ENCODE measurements around the gene SLC2A14. TPM values are rescaled to one million over a fixed set of nuclear protein-coding genes. Genes with fewer than 3 reads are reported as not detected.
"Not testable (repeated sequence)": the region's sequence is repeated elsewhere in the genome, so short reads cannot be mapped to it uniquely, and the experiment has no call there.

SLC2A14 gene
- total and polyA plus RNA-seq, 5 donors from 2014 or later = 0.25 to 1.6 TPM; not detected in 3

DNA sequence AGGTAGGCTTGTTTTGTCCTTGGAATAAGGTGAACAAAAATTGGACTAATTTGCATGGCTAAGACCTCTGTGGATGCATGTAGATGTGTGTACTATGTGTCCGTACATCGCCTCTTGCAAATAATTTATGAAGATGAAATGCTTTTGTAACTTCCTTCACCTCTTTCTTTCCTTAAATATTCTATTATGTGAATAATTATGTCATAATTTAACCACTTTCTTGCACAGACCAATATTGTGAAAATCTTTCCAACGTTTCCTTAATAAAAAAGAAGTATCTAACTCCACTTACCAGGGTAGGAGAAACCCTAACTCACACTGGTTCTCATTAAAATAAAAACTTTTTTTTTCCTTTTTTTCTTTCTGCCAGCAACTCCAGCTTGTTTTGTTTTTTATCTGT is 79.5 kb downstream of the SLC2A14 start:
- Histone ChIP-seq H3K27ac (ENCODE audit: insufficient read depth, low read length, poor library complexity, severe bottlenecking) (no peak overlapping the region), H3K4me1 (ENCODE audit: control insufficient read depth, insufficient read depth, low read length, poor library complexity, severe bottlenecking) (no peaks in the 10 kb centered on the region), H3K36me3 (ENCODE audit: control insufficient read depth, insufficient read depth, low read length) (no peaks in the 10 kb centered on the region), H3K27me3 (ENCODE audit: control insufficient read depth, insufficient read depth, low read length) (no peaks in the 10 kb centered on the region), H3K4me3 (ENCODE audit: low read depth, low read length) (no peak overlapping the region), H3K9me3 (ENCODE audit: control insufficient read depth in 2 of 2, low read length in 2 of 2) (no peaks in the 10 kb centered on the region)
- no peaks in the 10 kb centered on the region for H3K9me3 Mint-ChIP-seq
- no peak for ATAC-seq (ENCODE audit: low read depth in 2 of 2)
- no peak overlapping the region for H3K27ac Mint-ChIP-seq
- no peaks in the 10 kb centered on the region for H3K36me3 Mint-ChIP-seq
- H3K4me3 Mint-ChIP-seq = no peak overlapping the region
- DNase-seq = no peak
- no peaks in the 10 kb centered on the region for H3K4me1 Mint-ChIP-seq
- no peaks in the 10 kb centered on the region for H3K27me3 Mint-ChIP-seq

DNA sequence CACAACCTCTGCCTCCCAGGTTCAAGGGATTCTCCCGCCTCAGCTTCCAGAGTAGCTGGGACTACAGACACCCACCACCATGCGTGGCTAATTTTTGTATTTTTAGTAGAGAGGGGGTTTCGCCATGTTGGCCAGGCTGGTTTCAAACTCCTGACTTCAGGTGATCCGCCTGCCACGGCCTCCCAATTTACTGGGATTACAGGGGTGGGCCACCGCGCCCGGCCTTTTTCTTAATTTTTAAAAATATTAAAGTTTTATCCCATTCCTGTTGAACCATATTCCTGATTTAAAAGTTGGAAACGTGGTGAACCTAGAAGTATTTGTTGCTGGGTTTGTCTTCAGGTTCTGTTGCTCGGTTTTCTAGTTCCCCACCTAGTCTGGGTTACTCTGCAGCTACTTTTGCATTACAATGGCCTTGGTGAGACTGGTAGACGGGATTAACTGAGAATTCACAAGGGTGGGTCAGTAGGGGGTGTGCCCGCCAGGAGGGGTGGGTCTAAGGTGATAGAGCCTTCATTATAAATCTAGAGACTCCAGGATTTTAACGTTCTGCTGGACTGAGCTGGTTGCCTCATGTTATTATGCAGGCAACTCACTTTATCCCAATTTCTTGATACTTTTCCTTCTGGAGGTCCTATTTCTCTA is 83.7 kb downstream of the SLC2A14 start, which contains the start of gene NANOG:
TSS of gene NANOG (plus strand) at position 519 of the 645 bp plus-strand sequence. CDS start 213 bp downstream, outside the sequence.
- not testable (repeated sequence) for H3K4me3 ChIP-seq (ENCODE audit: low read depth, low read length); H3K4me3 Mint-ChIP-seq; H3K27me3 ChIP-seq (ENCODE audit: control insufficient read depth, insufficient read depth, low read length); H3K9me3 Mint-ChIP-seq; H3K4me1 Mint-ChIP-seq; H3K27ac ChIP-seq (ENCODE audit: insufficient read depth, low read length, poor library complexity, severe bottlenecking); DNase-seq; ATAC-seq (ENCODE audit: low read depth in 2 of 2); H3K27me3 Mint-ChIP-seq; H3K27ac Mint-ChIP-seq; H3K36me3 Mint-ChIP-seq; H3K36me3 ChIP-seq (ENCODE audit: control insufficient read depth, insufficient read depth, low read length); H3K9me3 ChIP-seq (ENCODE audit: control insufficient read depth in 2 of 2, low read length in 2 of 2); H3K4me1 ChIP-seq (ENCODE audit: control insufficient read depth, insufficient read depth, low read length, poor library complexity, severe bottlenecking)

DNA sequence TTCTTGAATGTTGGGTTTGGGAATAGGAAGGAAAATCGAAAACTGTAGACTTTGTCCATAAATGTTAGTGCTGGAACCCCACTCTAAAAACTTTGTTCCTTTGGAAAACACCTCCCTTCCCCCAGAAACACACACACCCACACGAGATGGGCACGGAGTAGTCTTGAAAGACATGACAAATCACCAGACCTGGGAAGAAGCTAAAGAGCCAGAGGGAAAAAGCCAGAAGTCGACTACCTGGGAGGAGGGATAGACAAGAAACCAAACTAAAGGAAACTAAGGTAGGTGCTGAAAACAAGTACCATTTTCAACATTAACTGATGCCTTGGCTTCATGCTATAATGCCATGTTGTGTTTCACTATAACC is 84.4 kb downstream of the SLC2A14 start:
- Histone ChIP-seq H3K4me1 (ENCODE audit: control insufficient read depth, insufficient read depth, low read length, poor library complexity, severe bottlenecking) (no peaks in the 10 kb centered on the region), H3K36me3 (ENCODE audit: control insufficient read depth, insufficient read depth, low read length) (no peaks in the 10 kb centered on the region), H3K27me3 (ENCODE audit: control insufficient read depth, insufficient read depth, low read length) (no peaks in the 10 kb centered on the region), H3K27ac (ENCODE audit: insufficient read depth, low read length, poor library complexity, severe bottlenecking) (no peak overlapping the region), H3K4me3 (ENCODE audit: low read depth, low read length) (no peak overlapping the region), H3K9me3 (ENCODE audit: control insufficient read depth in 2 of 2, low read length in 2 of 2) (no peaks in the 10 kb centered on the region)
- H3K4me3 Mint-ChIP-seq = no peak overlapping the region
- no peaks in the 10 kb centered on the region for H3K4me1 Mint-ChIP-seq
- no peaks in the 10 kb centered on the region for H3K36me3 Mint-ChIP-seq
- DNase-seq (no peak), ATAC-seq (ENCODE audit: low read depth in 2 of 2) (no peak)
- peaks cover 0 to 4% (median 0%) of the 10 kb centered on the region in 7 donors for H3K9me3 Mint-ChIP-seq
- H3K27ac Mint-ChIP-seq = no peak overlapping the region
- no peaks in the 10 kb centered on the region for H3K27me3 Mint-ChIP-seq

DNA sequence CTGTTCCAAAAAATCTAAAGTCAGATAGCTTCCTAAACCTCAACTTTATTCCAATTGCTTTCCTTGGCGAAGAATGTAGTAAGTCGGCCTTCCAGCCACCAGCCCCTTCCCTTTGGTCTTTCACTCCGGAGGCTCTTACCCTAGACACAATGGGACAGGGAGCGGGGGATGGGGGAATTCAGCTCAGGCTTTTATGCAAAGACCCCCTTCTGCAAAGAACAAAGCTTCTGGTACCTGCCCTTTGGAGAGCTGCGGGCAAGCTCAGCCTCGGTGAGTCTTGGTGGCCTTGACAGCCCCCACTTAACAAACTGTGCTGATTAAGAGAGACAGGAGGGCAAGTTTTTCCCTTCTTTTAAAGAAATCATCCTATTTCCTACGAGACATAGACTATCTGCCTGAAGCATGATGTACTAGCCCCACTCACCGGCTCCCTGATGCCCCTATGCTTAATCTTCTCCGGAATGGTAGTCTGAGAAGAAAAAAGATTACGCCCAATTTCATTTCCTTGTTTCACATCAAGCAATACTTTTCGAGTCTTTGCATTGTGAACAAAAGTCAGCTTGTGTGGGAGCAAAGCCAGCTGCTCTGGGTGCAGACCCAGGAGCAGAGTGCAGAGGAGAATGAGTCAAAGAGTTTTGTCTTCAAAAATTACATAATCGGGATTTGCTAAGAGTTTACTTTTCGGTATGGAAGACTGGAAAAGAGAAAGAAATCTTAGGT is 85.0 kb downstream of the SLC2A14 start:
- H3K36me3 Mint-ChIP-seq = no peaks in the 10 kb centered on the region
- no peak for ATAC-seq (ENCODE audit: low read depth in 2 of 2)
- no peak overlapping the region for H3K27ac Mint-ChIP-seq
- Histone ChIP-seq H3K4me3 (ENCODE audit: low read depth, low read length) (no peak overlapping the region), H3K9me3 (ENCODE audit: control insufficient read depth in 2 of 2, low read length in 2 of 2) (no peaks in the 10 kb centered on the region), H3K4me1 (ENCODE audit: control insufficient read depth, insufficient read depth, low read length, poor library complexity, severe bottlenecking) (no peaks in the 10 kb centered on the region), H3K27me3 (ENCODE audit: control insufficient read depth, insufficient read depth, low read length) (no peaks in the 10 kb centered on the region), H3K27ac (ENCODE audit: insufficient read depth, low read length, poor library complexity, severe bottlenecking) (no peak overlapping the region), H3K36me3 (ENCODE audit: control insufficient read depth, insufficient read depth, low read length) (no peaks in the 10 kb centered on the region)
- peaks cover 0 to 4% (median 0%) of the 10 kb centered on the region in 7 donors for H3K9me3 Mint-ChIP-seq
- H3K4me3 Mint-ChIP-seq = no peak overlapping the region
- no peaks in the 10 kb centered on the region for H3K4me1 Mint-ChIP-seq
- H3K27me3 Mint-ChIP-seq = no peaks in the 10 kb centered on the region
- no peak for DNase-seq

DNA sequence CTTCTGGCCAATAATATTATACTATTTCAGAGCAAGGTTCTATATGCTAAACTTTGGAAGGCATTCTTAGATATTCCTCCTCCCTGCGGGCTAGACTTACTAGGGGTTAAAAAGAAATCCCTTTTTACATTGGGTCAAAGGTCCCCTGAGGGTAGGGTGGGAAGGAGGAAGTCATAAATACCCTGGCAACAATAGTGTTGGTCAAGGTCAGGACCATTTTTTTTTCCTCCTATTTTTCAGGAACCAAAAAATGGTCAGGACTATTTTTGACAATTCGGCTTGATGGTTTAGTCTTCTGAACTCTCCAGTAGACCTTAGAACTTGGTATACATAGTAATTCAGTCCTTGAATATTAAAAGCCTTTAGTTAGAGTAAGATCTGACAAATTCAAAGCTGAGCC is 88.0 kb downstream of the SLC2A14 start:
- Mint-ChIP-seq H3K9me3 (peaks cover 0 to 4% (median 0%) of the 10 kb centered on the region in 7 donors), H3K36me3 (no peaks in the 10 kb centered on the region), H3K27ac (no peak overlapping the region), H3K4me3 (no peak overlapping the region), H3K4me1 (no peaks in the 10 kb centered on the region), H3K27me3 (no peaks in the 10 kb centered on the region)
- H3K9me3 ChIP-seq (ENCODE audit: control insufficient read depth in 2 of 2, low read length in 2 of 2) = no peaks in the 10 kb centered on the region
- H3K27ac ChIP-seq (ENCODE audit: insufficient read depth, low read length, poor library complexity, severe bottlenecking) = no peak overlapping the region
- H3K4me3 ChIP-seq (ENCODE audit: low read depth, low read length) = no peak overlapping the region
- H3K4me1 ChIP-seq (ENCODE audit: control insufficient read depth, insufficient read depth, low read length, poor library complexity, severe bottlenecking) = no peaks in the 10 kb centered on the region
- ATAC-seq (ENCODE audit: low read depth in 2 of 2) (no peak), DNase-seq (no peak)
- H3K36me3 ChIP-seq (ENCODE audit: control insufficient read depth, insufficient read depth, low read length) = no peaks in the 10 kb centered on the region
- no peaks in the 10 kb centered on the region for H3K27me3 ChIP-seq (ENCODE audit: control insufficient read depth, insufficient read depth, low read length)

DNA sequence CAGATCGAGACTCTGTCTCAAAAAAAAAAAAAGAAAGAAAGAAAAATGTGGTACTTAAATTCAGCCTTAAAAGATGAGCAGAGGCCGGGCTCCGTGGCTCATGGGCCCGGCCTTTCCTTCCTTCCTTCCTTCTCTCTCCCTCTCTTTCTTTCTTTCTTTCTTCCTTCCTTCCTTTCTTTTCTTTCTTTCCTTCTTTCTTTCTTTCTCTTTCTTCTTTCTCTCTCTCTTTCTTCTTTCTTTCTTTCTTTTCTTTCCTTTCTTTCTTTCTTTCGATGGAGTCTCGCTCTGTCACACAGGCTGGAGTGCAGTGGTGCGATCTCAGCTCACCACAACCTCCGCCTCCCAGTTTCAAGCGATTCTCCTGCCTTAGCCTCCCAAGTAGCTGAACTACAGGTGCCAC is 89.3 kb downstream of the SLC2A14 start:
- H3K4me3 ChIP-seq (ENCODE audit: low read depth, low read length); H3K27ac Mint-ChIP-seq; H3K27me3 Mint-ChIP-seq; H3K4me3 Mint-ChIP-seq; H3K27ac ChIP-seq (ENCODE audit: insufficient read depth, low read length, poor library complexity, severe bottlenecking); H3K9me3 ChIP-seq (ENCODE audit: control insufficient read depth in 2 of 2, low read length in 2 of 2); H3K4me1 Mint-ChIP-seq; H3K9me3 Mint-ChIP-seq; DNase-seq; H3K4me1 ChIP-seq (ENCODE audit: control insufficient read depth, insufficient read depth, low read length, poor library complexity, severe bottlenecking); H3K36me3 ChIP-seq (ENCODE audit: control insufficient read depth, insufficient read depth, low read length); H3K27me3 ChIP-seq (ENCODE audit: control insufficient read depth, insufficient read depth, low read length); ATAC-seq (ENCODE audit: low read depth in 2 of 2); H3K36me3 Mint-ChIP-seq: not testable (repeated sequence)

DNA sequence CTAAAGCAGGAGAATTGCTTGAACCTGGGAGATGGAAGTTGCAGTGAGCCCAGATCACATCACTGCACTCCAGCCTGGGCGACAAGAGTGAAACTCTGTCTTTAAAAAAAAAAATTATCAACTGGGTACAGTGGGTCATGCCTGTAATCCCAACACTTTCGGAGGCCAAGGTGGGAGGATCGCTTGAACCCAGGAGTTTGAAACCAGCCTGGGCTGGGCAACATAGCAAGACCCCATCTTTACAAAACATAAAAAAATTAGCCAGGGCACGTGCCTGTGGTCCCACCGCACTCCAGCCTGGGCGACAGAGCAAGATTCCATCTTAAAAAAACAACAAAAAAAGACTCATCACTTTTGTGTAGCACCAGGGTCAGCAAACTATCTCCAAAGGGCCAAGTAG is 90.7 kb downstream of the SLC2A14 start:
- ATAC-seq (ENCODE audit: low read depth in 2 of 2) (no peak), DNase-seq (no peak)
- Histone ChIP-seq H3K27me3 (ENCODE audit: control insufficient read depth, insufficient read depth, low read length) (no peaks in the 10 kb centered on the region), H3K4me1 (ENCODE audit: control insufficient read depth, insufficient read depth, low read length, poor library complexity, severe bottlenecking) (no peaks in the 10 kb centered on the region), H3K27ac (ENCODE audit: insufficient read depth, low read length, poor library complexity, severe bottlenecking) (no peak overlapping the region), H3K36me3 (ENCODE audit: control insufficient read depth, insufficient read depth, low read length) (no peaks in the 10 kb centered on the region), H3K4me3 (ENCODE audit: low read depth, low read length) (no peak overlapping the region), H3K9me3 (ENCODE audit: control insufficient read depth in 2 of 2, low read length in 2 of 2) (no peaks in the 10 kb centered on the region)
- Mint-ChIP-seq H3K36me3 (no peaks in the 10 kb centered on the region), H3K4me3 (no peak overlapping the region), H3K27ac (no peak overlapping the region), H3K4me1 (no peaks in the 10 kb centered on the region), H3K27me3 (no peaks in the 10 kb centered on the region), H3K9me3 (peaks cover 0 to 4% (median 0%) of the 10 kb centered on the region in 7 donors)

DNA sequence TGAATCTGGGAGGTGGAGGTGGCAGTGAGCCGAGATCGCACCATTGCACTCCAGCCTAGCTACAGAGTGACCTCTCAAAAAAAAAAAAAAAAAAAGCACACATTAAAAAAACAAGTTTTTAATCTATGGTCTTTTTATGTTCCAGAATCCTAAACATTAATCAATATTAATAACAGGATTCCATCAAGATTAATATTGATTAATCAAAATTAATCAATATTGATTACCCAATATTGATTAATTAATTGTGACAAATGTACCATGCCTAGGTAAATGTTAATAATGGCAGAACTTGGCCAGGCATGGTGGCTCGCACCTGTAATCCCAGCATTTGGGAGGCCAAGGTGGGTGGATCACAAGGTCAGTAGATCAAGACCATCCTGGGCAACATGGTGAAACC is 91.4 kb downstream of the SLC2A14 start:
- no peaks in the 10 kb centered on the region for H3K27me3 ChIP-seq (ENCODE audit: control insufficient read depth, insufficient read depth, low read length)
- H3K9me3 Mint-ChIP-seq = peaks cover 0 to 4% (median 0%) of the 10 kb centered on the region in 7 donors
- H3K27ac Mint-ChIP-seq = no peak overlapping the region
- ATAC-seq (ENCODE audit: low read depth in 2 of 2) (no peak), DNase-seq (no peak)
- no peaks in the 10 kb centered on the region for H3K9me3 ChIP-seq (ENCODE audit: control insufficient read depth in 2 of 2, low read length in 2 of 2)
- no peaks in the 10 kb centered on the region for H3K36me3 Mint-ChIP-seq
- no peak overlapping the region for H3K4me3 Mint-ChIP-seq
- no peaks in the 10 kb centered on the region for H3K4me1 ChIP-seq (ENCODE audit: control insufficient read depth, insufficient read depth, low read length, poor library complexity, severe bottlenecking)
- H3K27me3 Mint-ChIP-seq = peaks cover 5% of the 10 kb centered on the region
- no peak overlapping the region for H3K27ac ChIP-seq (ENCODE audit: insufficient read depth, low read length, poor library complexity, severe bottlenecking)
- no peaks in the 10 kb centered on the region for H3K36me3 ChIP-seq (ENCODE audit: control insufficient read depth, insufficient read depth, low read length)
- H3K4me1 Mint-ChIP-seq = no peaks in the 10 kb centered on the region
- no peak overlapping the region for H3K4me3 ChIP-seq (ENCODE audit: low read depth, low read length)
